T-helper 2 cell treated with Interferon-gamma antibody and Interleukin-4, amounts not matched to agents 100 ng/mL and 5 ng/mL, for 36 hours (primary cell): ENCODE data around the gene LMO3. TPM values are rescaled to one million over a fixed set of nuclear protein-coding genes. Genes with fewer than 3 reads are reported as not detected.

Experiments used
- intact Hi-C: fragments of 100-400 bp; cut with micrococcal nuclease; formaldehyde crosslinking; loops from one replicate; pipeline ENCODE4 v1.15.1; 2023
- total RNA-seq: library from RNA; stranded (reverse); gene quantifications from 2 replicates; pipeline ENCODE4 v1.2.3, GENCODE V29; 2022

Gene LMO3
- total RNA-seq, 1 donor from 2014 or later = not detected

DNA sequence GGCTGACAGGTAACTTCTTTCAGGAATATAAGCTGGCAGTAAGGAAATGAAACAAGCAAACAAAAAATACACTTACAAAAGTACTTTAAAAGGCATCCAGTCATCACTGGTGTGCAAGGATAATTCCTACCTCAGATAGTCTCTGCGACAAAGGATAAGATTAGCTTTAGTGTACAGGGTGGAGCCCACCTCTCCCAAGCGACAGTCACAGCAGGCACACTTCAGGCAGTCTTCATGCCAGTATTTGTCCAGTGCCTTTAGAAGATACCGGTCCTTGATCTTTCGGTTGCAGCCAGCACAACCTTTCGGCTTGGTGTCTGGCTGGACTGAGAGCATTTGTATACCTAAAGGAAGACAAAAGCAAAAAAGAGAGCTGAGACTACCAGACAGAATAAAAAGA is 5.4 kb downstream of the LMO3 start:
- intact Hi-C loops = no loop called here

DNA sequence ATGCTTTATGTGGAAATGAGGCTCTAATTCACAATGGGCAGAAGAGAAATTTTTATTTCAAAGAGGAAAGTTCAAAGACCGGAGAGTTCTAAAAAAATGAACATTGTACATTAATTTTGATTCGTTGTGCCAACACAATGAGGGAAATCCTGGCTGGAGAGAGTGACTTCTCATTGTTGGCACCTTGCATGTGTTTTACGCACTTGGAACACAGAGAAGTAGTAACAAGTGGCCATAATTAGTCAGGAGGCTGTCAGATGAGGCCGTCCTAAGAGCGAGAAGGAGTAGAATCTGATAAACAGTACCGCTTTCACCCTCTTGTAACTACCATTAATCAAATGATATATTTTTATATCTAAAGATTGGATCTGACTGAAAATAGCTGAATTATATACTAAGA is 6.9 kb downstream of the LMO3 start:
- intact Hi-C loops = no loop called here

DNA sequence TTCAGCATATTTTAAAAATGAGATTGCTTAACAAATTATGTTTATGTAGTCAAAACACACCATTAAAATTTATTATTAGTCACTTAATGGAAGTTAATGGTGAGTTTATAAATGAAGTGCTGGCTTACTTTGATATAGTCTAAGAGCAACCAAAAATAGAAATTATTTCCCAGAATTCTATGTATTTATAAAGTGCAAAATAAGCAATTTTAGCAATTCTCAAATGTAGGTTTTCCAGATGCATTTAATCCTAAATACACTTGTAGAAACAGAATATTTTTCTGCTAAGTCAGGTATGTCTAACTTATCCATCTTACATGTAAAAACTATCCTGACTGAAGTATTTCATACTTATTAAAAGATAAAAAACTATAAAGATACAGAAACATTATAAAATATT is 11.2 kb downstream of the LMO3 start:
- intact Hi-C loops = no loop called here

DNA sequence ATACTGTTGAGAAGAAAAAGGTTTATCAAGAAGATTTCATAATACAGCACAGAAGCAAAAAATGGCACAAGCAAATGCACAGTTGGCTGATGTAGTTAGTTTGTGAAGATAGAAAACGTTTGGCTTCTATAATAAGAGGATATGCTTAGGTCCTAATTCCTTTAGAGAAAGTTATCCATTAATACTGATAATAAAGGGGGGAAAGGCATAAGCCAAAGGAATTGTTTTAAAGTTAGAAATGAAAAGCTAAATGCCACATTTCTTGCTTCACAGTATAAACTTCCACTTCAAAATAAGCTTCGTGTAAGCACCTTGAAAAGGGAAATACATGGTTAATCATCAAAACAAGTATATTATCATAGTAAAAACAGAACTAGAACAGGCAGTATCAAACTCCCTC is 12.4 kb downstream of the LMO3 start:
- intact Hi-C loops = no loop called here

DNA sequence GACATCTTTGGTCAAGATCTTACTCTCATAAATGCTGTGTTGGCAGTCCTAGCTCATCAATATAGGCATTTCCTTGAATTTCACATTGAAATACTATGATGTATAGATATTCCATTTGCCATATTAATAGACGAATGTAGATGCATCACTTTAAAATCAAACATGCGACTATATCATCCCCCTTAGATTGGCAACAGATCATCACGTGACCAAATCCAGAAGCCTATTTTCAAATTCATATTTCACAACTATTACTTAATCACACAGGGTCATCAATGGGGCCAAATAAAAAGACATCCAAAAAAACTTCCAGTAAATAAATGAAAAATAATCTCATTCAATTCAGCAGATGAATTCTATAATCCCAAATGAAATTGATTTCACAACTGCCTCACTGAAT is 15.3 kb downstream of the LMO3 start:
- intact Hi-C loops = no loop called here

DNA sequence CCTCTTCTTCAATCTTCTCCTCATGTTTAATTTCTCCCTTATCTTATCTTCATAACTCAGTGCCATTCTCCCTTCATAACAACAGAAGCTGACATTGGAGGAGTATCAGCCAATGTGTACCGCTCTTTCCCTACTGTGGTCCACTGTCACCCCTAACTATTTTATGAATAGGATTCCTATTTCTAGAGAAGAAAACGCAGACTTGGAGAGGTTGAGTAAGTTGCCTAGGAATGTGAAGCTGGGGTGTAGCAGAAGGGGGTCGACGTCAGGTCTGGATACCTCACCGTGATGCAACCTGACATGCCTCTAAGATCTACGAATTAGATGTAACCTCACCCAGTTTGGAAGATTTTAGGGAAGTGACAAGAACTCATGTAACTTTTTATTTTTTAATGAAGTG is 17.1 kb downstream of the LMO3 start:
- intact Hi-C loops = no loop called here

DNA sequence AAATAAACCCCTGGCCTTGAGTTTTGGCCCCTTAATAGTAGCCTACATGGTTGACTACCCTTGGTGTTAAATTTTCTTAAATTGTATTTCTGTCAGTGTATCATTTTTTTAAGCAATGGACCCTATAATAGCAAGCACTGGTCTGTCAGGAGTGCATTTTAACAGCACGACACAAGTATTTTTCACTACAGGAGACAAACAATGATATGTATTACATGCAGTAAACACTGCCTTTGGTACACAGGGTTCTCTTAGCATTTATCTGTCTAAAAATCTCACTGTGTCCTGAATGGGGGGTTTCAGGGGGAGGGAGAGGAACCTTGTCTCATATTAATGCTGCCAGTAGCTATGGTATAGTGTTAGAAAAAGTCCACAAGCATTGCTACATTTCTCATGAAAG is 18.4 kb downstream of the LMO3 start:
- intact Hi-C loops = no loop called here

DNA sequence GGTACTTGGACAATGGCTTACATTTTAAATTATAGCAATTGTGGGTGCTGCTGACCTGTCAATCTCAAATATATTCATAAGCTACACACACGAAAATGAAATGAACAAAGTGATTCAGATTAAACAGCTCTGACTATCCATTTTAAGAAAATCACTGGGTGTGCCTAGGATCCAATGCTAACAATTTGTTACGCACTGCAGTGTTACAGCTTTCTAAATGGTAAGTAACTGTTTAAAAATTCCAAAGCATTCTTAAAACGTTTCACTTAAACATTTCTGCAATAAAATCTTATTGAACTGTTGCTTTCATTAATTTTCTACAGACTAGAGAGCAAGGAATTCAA is 18.9 kb downstream of the LMO3 start:
- intact Hi-C loops = no loop called here

DNA sequence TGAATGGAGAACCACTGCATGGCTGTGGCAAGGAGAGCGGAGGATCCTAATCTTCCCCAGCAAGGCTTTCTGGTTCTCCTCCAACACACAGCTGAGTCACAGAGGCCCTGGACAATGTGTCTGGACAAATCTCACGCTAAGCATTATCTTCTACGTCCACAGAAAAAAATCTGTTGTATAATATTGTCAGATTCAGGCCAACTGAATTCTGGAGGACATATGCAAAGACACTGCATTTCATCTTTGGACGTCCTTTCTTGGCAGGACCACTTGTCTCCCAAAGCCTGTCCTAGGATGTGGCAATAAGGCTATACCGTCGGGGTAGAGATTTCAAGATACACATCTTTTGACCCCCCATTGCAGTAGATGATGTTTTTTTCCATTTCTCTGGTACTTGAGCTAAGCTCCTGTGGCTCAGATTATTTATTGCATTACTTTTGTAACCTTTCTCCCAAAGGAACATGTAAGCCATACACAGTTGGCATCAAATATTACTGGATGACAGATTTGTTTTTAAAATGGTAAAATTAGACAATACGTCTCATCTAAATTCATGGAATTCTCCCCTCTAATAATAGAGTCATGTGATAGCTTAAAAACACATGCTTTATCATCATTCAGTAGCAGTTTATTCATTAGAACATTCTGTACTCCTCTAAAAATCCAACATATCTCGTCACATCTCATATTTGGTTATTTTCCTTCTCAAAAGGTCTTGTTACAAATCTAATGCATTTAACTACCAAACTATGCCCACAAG is 19.4 kb downstream of the LMO3 start:
- intact Hi-C loops = no loop called here

DNA sequence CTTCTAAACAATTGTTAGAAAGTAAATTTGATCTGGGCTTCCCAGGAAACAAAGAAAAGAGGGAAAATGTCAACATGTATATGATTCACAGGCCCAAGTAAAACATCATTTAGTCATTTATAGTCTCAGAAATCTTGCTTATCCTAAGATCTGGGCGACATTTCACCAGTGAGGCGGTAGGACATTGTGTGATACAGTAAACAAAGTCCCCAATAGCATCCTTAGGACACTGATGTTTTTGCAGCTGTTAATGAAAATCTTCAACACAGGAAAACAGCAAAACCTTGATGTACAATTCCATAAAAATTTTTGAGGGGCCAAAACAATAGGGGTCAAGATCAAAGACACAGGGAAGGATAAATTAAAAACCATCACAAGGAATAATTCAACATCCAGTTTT is 20.2 kb downstream of the LMO3 start:
- intact Hi-C loops = no loop called here

DNA sequence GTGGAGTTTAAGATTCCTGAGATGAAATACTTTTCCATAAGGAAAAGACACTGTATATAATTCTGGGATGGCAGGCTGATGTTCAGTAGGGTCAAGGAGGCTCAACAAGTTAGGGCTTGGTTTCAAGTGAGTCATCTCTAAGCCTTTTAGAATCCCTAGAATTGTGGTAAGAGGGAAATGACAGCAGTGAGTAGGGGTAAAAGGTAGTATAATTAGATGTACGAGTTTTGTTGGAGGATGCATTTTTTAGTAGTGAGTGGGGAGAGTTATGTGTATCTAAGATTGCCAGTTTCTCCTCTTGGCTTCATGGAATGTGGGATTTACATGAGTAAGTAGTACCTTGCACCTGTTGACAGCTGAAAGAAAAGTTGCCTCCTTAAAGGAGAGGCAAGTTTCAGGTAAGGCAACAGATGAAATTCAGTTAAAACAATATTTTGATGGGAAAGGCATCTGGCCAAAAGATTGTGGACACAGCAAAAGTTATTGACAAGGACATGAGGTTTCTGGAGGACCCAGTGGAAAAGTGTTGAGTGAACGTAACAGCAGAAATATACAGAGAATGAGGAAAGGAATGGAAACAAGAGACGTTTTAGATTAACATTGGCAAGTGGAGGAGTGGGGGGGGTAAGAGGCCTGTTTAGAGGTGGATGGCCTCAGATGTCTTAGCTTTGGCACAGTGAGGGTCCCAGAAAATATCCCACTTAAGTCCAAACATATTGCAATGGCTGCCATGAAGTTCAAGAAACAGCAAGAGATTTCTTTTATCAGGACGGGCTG is 21.8 kb downstream of the LMO3 start:
- intact Hi-C loops = no loop called here

DNA sequence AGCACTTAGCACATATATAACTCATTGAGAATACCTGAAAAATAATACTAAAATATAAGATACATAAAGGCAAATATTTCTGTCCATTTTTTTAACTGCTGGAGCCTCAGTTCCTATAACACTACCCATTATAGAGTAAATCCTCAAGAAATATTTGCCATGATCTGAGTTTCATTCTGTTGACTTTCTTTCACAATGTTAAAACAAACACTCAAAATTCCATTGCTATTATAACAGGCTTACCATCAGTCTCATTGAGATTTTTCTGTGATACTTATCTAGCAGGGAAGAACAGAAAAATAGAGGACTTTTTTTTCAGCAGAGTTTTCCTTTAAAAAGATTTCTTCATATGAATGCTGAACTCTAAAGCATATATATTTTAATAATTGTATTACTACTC is 24.5 kb downstream of the LMO3 start:
- intact Hi-C loops = no loop called here

DNA sequence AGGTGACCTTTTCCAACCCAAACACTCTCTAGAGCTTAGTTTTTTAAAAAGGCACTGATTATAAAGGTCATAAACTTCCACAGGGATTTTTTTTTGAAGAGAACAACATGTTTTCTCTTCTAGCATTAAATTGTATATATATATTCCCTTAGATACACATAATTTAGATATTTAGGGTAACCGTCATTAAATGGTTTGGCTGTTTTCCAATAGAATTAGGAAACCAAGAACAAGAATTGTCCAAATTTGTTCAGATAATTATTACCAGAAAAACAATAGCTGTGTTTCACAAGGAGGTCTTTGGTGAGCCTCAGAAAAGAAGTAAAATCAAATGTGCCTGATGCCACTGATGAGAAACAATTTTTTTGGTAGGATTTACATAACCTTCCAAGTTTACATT is 26.9 kb downstream of the LMO3 start:
- intact Hi-C loops = no loop called here

DNA sequence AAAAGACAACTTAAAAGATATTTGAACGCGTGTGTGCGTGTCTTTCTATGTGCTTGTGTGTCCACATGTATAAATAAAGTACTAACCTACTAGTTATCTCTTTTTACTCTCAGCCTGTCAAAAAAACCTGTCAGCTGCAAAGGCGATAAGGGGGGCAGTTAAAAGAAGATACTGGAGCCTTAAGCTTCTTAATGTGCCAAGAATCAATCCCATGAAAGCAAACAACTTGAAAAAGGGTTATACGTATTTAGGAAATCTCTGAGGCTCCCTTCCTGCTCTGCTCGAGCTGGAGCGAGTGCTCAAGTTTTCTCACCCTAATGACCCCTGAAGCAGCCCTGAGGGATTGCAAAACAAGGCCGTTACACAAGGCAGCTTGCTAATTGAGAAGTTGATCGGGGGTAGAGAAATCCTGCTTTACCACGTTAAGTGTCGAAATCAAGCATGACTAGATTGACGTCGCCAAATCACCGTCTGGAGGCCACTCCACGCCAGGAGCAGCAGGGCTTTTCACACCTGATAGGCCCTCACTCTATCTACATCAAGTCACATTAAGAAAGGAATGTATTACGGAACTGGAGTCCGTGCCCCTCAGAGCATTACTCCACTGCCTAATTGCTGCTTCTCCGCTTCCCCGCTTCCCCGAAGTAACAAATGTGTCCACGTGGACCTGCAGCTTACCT is 32.4 kb downstream of the LMO3 start:
- intact Hi-C loops = no loop called here

DNA sequence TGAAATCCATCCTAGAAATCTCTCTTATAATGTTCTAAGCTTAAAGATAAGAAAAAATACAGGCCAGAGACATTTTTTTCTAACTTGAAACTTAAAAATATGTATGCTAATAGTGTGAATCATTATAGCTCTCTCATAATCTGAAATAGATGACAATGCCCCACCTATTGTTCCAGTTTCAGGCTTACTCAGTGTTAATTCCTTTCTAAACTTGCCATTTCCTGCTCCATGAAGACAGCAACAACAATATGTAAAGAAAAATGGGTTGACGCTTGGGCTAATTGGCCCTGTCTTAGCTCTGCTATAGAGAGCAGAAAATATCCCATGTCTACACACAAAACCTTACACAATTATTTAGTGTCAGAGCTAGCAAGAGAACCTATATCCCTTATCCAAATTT is 37.1 kb downstream of the LMO3 start:
- intact Hi-C loops = no loop called here

DNA sequence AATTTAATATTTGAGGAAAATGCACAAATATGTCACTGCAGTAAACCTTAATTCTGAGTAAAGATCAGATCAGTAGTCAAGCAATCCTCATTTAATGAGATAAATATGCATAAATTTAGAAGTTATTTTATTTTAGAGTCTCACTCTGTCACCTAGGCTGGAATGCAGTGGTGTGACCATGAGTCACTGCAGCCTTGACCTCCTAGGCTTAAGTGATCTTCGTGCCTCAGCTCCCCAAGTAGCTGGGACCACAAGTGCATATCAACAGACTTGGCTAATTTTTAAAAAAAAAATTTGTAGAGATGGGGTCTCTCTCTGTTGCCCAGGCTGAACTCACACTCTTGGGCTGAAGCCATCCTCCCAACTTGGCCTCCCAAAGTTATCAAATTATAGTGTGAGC is 41.3 kb downstream of the LMO3 start:
- intact Hi-C loops = no loop called here

DNA sequence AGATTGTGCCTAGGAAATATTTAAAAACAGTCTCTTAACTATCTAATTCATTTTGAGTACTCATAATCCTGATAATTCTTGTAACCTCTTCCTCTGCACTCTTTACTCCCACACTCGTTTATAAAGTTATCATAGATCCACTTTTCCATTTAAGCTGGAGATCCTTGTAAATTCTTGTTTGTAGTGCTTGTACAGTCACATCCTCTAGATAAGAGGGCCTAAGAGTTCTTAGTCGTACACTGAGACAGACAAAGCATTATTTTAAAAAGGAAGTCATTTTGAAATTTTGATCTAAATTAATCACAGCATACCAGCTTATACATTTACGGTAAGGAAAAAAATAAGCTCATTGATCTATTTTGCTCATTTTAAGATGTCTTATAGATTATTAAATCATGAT is 42.5 kb downstream of the LMO3 start:
- intact Hi-C loops = no loop called here

DNA sequence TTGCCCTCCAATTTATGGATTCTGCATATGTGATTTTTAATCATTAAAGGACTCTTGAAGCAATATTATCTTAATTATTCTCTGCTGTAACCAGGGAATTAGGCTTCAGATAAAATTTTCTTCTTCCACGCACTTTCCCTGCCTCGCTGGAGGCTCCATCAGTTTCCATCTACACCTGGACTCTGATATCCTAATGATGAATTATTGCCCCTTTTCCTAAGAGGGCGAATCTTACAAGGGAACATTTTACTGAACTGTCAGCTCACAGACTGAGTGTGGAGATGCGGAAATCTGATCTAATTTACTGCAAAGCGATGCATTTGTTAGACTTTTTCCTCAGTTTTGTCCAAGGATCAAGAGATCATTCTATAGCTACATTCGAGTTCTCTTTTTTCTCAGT is 43.0 kb downstream of the LMO3 start:
- intact Hi-C loops = no loop called here

DNA sequence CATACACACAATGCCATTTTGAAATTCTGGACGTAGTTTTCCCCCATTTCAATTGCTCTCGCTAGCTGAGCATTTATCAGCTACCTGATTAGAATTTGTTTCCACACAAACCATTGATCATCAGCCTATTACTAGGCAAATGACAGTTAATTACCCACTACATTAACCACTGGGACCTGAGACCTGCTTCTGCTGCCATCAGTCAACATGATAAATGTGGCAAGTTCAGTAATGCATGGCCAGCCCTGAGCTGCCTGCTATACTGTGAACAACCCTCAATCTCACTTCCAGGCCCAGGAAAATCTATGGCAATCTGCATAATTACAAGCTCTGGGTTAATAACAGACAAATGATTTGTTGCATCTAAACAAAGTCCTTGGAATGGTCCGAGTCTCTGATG is 43.5 kb downstream of the LMO3 start:
- intact Hi-C loops = no loop called here

DNA sequence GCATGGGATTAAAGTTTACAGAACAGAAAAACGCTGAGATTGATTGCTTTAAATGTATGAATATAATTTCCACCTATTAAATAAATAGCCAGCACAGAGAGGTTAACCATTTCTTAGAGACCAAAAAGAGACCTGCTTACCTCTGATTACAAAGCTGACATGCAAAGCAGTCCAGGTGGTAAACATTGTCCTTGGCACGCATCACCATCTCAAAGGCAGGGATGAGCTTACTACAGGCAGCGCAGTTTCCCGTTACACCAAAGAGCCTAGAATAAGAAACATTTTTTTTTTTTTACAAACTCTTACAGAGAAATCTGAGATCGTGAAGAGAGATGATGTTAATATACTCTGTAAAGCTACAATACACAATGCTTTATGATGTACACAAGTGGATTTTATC is 45.7 kb downstream of the LMO3 start:
- intact Hi-C loops = no loop called here

DNA sequence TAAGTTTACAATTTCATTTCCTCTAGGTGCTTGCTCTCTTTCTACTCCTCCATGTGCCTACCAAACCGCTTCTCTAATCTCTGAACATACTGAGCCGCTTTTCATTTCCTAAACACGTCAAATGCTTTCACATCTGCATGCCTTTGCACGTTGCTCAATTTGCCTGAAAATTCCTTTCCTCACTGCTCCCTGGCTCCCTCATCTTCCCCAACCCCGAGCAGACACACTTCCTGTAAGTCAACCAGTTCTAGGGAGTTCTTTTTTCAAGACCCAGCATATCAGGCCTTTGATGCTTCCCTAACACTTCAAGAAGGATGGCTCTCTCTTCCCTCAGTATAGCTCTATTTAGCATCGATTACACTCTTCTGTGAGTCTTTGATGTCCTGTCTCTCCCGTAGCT is 50.3 kb downstream of the LMO3 start:
- intact Hi-C loops = no loop called here

DNA sequence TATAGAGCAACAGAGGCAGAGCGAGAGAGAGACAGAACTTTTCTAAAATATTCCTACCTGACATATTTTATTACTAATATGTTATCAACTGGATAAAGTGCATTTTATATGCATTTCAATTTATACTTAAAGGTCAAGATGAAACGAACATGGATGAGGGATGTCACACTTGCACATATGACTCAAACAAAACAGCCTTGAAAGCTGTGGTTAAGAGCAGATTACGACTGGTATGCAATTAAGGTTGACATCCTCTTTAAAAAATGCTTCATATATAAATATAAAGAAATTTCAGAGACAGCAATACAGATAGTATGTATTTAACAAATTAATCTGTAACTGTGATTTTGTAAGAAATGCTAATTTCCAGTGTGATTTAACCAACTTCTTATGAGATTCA is 52.5 kb downstream of the LMO3 start:
- intact Hi-C loops = no loop called here

DNA sequence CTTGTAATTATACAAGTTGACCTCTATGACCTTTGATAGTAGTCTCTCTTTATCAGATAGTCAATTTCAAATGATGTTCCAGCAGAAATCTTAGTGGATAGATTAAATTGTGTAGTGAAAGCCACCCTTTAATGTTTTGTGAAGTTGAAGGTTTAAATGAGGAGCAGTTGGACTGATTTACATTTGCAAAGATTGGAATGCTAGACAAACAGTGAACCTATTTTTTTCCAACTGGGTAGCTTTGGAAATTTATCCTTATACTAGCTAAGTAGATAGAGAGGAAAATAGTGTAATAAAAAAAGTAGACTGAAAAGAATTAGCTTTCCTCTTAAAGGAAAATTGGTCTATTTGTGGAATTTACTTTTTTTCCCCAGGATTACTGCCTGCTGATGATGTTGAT is 53.7 kb downstream of the LMO3 start:
- intact Hi-C loops = no loop called here
